ENCODE data around the gene HIVEP3. TPM values are rescaled to one million over a fixed set of nuclear protein-coding genes. Genes with fewer than 3 reads are reported as not detected.
"Not testable (repeated sequence)": the region's sequence is repeated elsewhere in the genome, so short reads cannot be mapped to it uniquely, and the experiment has no call there.

Gene HIVEP3
- total RNA-seq, 1 experiment from 2014 or later: 11.0 TPM

GRCh38 chr1:41925712-41926111 is 7.0 kb upstream of the HIVEP3 start:
- Histone ChIP-seq H3K36me3 (ENCODE audit: low read depth) (no peaks in the 10 kb centered on the region), H3K9me2 (ENCODE audit: insufficient read depth) (no peaks in the 10 kb centered on the region), H3K4me2 (no peak overlapping the region), H3K4me3 (no peak overlapping the region), H4K20me1 (ENCODE audit: insufficient read depth) (no peaks in the 10 kb centered on the region), H3K27ac (no peak overlapping the region), H3K79me2 (ENCODE audit: low read depth) (no peaks in the 10 kb centered on the region), H3K27me3 (ENCODE audit: insufficient read depth, low read depth) (no peaks in the 10 kb centered on the region), H3K9me3 (ENCODE audit: insufficient read depth, low read depth) (no peaks in the 10 kb centered on the region), H3F3A (ENCODE audit: insufficient read depth, low read depth) (peaks cover 12% of the 10 kb centered on the region; the same call in 1 of the 2 replicates), H2AFZ (no peak overlapping the region), H3K4me1 (replicated peaks; ENCODE audit: insufficient read depth) (peaks cover 21% of the 10 kb centered on the region)
- DNase-seq: no peak
- intact Hi-C loops (cut with micrococcal nuclease; ENCODE audit: unreplicated experiment): no loop called here
- no peak for TF ChIP-seq CTCF (conservative IDR thresholded peaks at IDR 0.05)
- TF ChIP-seq EZH2 (IDR thresholded peaks at IDR 0.05; ENCODE audit: low read depth): no peak
- ChIA-PET POLR2A (ENCODE audit: unreplicated experiment) (no interaction called here), CTCF (no interaction called here)
- BruUV-seq (replicated peaks): no TSS peak

GRCh38 chr1:41924911-41925310 is 6.2 kb upstream of the HIVEP3 start:
- H3K4me2 ChIP-seq: no peak overlapping the region
- CTCF ChIA-PET: no interaction called here

GRCh38 chr1:41921271-41921670 is 2.5 kb upstream of the HIVEP3 start:
- CTCF ChIA-PET; POLR2A ChIA-PET (ENCODE audit: unreplicated experiment): not testable (repeated sequence)
- intact Hi-C loops (cut with micrococcal nuclease; ENCODE audit: unreplicated experiment): loop anchor here (2.0 kb wide), 1 partner anchor 34 kb away; no protein-coding TSS in a partner anchor

More at GRCh38 chr1:41924911-41925310, 6.2 kb upstream of the HIVEP3 start:
- DNase-seq: no peak
- H3K4me3 ChIP-seq: no peak overlapping the region
- H3K9me3 ChIP-seq (ENCODE audit: insufficient read depth, low read depth): no peaks in the 10 kb centered on the region
- H3K9me2 ChIP-seq (ENCODE audit: insufficient read depth): no peaks in the 10 kb centered on the region
- intact Hi-C loops (cut with micrococcal nuclease; ENCODE audit: unreplicated experiment): no loop called here
- H3K27me3 ChIP-seq (ENCODE audit: insufficient read depth, low read depth): no peaks in the 10 kb centered on the region
- TF ChIP-seq EZH2 (IDR thresholded peaks at IDR 0.05; ENCODE audit: low read depth) (no peak), CTCF (conservative IDR thresholded peaks at IDR 0.05) (no peak)
- H3K27ac ChIP-seq: no peak overlapping the region
- peaks cover 20% of the 10 kb centered on the region for H3F3A ChIP-seq (ENCODE audit: insufficient read depth, low read depth)
- no peaks in the 10 kb centered on the region for H3K36me3 ChIP-seq (ENCODE audit: low read depth)
- H2AFZ ChIP-seq: no peak overlapping the region
- peaks cover 28% of the 10 kb centered on the region for H3K4me1 ChIP-seq (replicated peaks; ENCODE audit: insufficient read depth)
- POLR2A ChIA-PET (ENCODE audit: unreplicated experiment): no interaction called here
- BruUV-seq (replicated peaks): no TSS peak
- no peaks in the 10 kb centered on the region for H4K20me1 ChIP-seq (ENCODE audit: insufficient read depth)
- no peaks in the 10 kb centered on the region for H3K79me2 ChIP-seq (ENCODE audit: low read depth)

GRCh38 chr1:41920658-41921057 is 1.9 kb upstream of the HIVEP3 start:
- Histone ChIP-seq H2AFZ (peak overlapping the region; percentile 67), H3K4me3 (peak overlapping the region; percentile 87; the same call in 1 of the 2 replicates)

More at GRCh38 chr1:41921271-41921670, 2.5 kb upstream of the HIVEP3 start:
- Histone ChIP-seq H3K79me2 (ENCODE audit: low read depth) (peaks cover 28% of the 10 kb centered on the region), H3K27ac (peak overlapping the region; percentile 75), H3K4me2 (peak overlapping the region; percentile 100), H3K4me1 (replicated peaks; ENCODE audit: insufficient read depth) (peaks cover 43% of the 10 kb centered on the region), H3F3A (ENCODE audit: insufficient read depth, low read depth) (peaks cover 32% of the 10 kb centered on the region)
- H3K9me3 ChIP-seq (ENCODE audit: insufficient read depth, low read depth); DNase-seq; H3K9me2 ChIP-seq (ENCODE audit: insufficient read depth); H3K36me3 ChIP-seq (ENCODE audit: low read depth); H3K4me3 ChIP-seq; H4K20me1 ChIP-seq (ENCODE audit: insufficient read depth); H3K27me3 ChIP-seq (ENCODE audit: insufficient read depth, low read depth); BruUV-seq (replicated peaks); H2AFZ ChIP-seq: not testable (repeated sequence)

More at GRCh38 chr1:41920658-41921057, 1.9 kb upstream of the HIVEP3 start:
- Histone ChIP-seq H3K9me3 (ENCODE audit: insufficient read depth, low read depth) (no peaks in the 10 kb centered on the region), H3F3A (ENCODE audit: insufficient read depth, low read depth) (peaks cover 38% of the 10 kb centered on the region), H3K79me2 (ENCODE audit: low read depth) (peaks cover 33% of the 10 kb centered on the region), H3K9me2 (ENCODE audit: insufficient read depth) (no peaks in the 10 kb centered on the region), H3K36me3 (ENCODE audit: low read depth) (no peaks in the 10 kb centered on the region), H3K4me2 (peak overlapping the region; percentile 100), H3K4me1 (replicated peaks; ENCODE audit: insufficient read depth) (peaks cover 49% of the 10 kb centered on the region), H3K27ac (peak overlapping the region; percentile 75), H3K27me3 (ENCODE audit: insufficient read depth, low read depth) (no peaks in the 10 kb centered on the region), H4K20me1 (ENCODE audit: insufficient read depth) (no peaks in the 10 kb centered on the region)
- intact Hi-C loops (cut with micrococcal nuclease; ENCODE audit: unreplicated experiment): loop anchor here (1.0 to 2.0 kb wide), 2 partner anchors 26 to 34 kb away; no protein-coding TSS in a partner anchor
- ChIA-PET POLR2A (ENCODE audit: unreplicated experiment) (interaction anchor here (0.5 kb wide), 1 partner anchor 542 kb away, joined by 4 read pairs; the partner anchor contains the start of gene CCDC30), CTCF (interaction anchor here (1.1 kb wide), 1 partner anchor 405 kb away, joined by 3 read pairs; no protein-coding TSS in a partner anchor)
- TF ChIP-seq CTCF (conservative IDR thresholded peaks at IDR 0.05): no peak
- TF ChIP-seq EZH2 (IDR thresholded peaks at IDR 0.05; ENCODE audit: low read depth): no peak
- no TSS peak for BruUV-seq (replicated peaks)
- DNase-seq: peak; percentile 7 to 89
